ENCODE measurements around the gene PNPLA5.

DNA sequence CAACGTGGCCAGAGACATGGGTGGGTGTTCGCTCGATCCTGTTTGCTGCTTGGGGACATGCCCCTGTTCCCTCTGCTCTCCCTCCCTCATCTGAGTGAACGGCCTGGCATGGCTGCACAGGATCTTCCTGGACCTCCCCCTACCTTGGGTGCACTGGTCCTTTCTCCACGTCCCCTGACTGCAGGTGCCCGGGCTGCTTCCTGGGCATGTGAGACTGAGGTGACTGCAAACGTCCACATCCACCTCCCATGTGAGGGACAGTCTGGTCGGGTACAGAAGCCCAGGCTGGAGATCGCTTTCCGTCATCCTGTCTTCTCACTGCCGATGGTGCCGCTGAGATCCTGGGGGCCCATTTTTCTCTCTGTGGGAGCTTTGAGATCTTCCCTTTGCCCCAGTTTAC is 41.3 kb downstream of the PNPLA5 start:
- TF ChIP-seq, protein P1, sequence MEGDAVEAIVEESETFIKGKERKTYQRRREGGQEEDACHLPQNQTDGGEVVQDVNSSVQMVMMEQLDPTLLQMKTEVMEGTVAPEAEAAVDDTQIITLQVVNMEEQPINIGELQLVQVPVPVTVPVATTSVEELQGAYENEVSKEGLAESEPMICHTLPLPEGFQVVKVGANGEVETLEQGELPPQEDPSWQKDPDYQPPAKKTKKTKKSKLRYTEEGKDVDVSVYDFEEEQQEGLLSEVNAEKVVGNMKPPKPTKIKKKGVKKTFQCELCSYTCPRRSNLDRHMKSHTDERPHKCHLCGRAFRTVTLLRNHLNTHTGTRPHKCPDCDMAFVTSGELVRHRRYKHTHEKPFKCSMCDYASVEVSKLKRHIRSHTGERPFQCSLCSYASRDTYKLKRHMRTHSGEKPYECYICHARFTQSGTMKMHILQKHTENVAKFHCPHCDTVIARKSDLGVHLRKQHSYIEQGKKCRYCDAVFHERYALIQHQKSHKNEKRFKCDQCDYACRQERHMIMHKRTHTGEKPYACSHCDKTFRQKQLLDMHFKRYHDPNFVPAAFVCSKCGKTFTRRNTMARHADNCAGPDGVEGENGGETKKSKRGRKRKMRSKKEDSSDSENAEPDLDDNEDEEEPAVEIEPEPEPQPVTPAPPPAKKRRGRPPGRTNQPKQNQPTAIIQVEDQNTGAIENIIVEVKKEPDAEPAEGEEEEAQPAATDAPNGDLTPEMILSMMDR (IDR thresholded peaks at IDR 0.05; ENCODE audit: borderline replicate concordance, extremely low read depth, low read length, poor library complexity, severe bottlenecking) = no peak
- TF ChIP-seq EZH2 (IDR thresholded peaks at IDR 0.05; ENCODE audit: borderline replicate concordance, low read depth, low read length, severe bottlenecking) = no peak
